Parathyroid adenoma (tissue), 2 donors: ENCODE data around the gene SLAMF6.

Experiments
- H2AFZ ChIP-seq: fragments of 300-600 bp; sonication (generic); one replicate; pipeline ENCODE4 v1.7.0; 2017; ENCODE audit warnings: antibody characterized with exemption, mild to moderate bottlenecking
- H3K27ac ChIP-seq: fragments of 300-600 bp; sonication (generic); one replicate; pipeline ENCODE4 v1.7.0; 2017
- H3K27me3 ChIP-seq: fragments of 300-600 bp; sonication (generic); one replicate; pipeline ENCODE4 v1.7.0; 2017; ENCODE audit warnings: low read length; ENCODE audit not compliant: control insufficient read depth, insufficient read depth
- H3K36me3 ChIP-seq: fragments of 300-600 bp; sonication (generic); one replicate; pipeline ENCODE4 v1.7.0; 2017; ENCODE audit warnings: low read length; ENCODE audit not compliant: control insufficient read depth, insufficient read depth
- H3K4me1 ChIP-seq: fragments of 300-600 bp; sonication (generic); one replicate; pipeline ENCODE4 v1.7.0; 2017; ENCODE audit warnings: control low read depth
- H3K4me2 ChIP-seq: fragments of 300-600 bp; sonication (generic); one replicate; pipeline ENCODE4 v1.7.0; 2017; ENCODE audit warnings: low read length
- H3K4me3 ChIP-seq: fragments of 300-600 bp; sonication (generic); one replicate; pipeline ENCODE4 v1.7.0; 2017; ENCODE audit warnings: low read depth, low read length
- H3K79me2 ChIP-seq: fragments of 300-600 bp; sonication (generic); one replicate; pipeline ENCODE4 v1.7.0; 2017; ENCODE audit warnings: control low read depth
- H3K9ac ChIP-seq: fragments of 300-600 bp; sonication (generic); one replicate; pipeline ENCODE4 v1.7.0; 2017; ENCODE audit warnings: mild to moderate bottlenecking
- H3K9me3 ChIP-seq: fragments of 300-600 bp; sonication (generic); one replicate; pipeline ENCODE4 v1.7.0; 2017; ENCODE audit warnings: low read length; ENCODE audit not compliant: control insufficient read depth
- TF ChIP-seq, protein P1 (sequence below): fragments of 300-600 bp; sonication (generic); IDR thresholded peaks from one replicate; pipeline ENCODE4 v1.7.0; 2017; ENCODE audit warnings: antibody characterized with exemption, mild to moderate bottlenecking
- donor health status: primary hyperparathyroidism.

SLAMF6 gene

DNA sequence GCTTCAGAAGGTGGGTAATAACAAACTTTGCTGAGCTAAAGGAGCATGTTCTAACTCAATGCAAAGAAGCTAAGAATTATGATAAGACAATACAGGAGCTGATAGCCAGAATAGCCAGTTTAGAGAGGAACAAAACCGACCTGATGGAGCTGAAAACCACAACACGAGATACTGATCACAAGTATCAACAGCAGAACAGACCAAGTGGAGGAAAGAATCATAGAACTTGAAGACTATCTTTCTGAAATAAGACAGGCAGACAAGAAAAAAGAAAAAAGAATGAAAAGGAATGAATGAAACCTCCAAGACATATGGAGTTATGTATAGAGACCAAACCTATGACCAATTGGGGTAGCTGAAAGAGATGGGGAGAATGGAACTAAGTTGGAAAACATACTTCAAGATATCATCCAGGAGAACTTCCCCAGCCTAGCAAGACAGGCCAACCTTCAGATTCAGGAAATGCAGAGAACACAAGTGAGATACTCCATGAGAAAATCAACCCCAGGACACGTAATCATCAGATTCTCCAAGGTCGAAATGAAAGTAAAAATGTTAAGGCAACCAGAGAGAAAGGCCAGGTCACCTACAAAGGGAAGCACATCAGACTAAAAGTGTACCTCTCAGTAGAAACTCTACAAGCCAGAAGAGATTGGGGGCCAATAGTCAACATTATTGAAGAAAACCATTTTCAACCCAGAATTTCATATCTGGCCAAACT, 35.8 kb upstream of the SLAMF6 start:
- H3K4me1 ChIP-seq = no peaks in the 10 kb centered on the region
- no peak overlapping the region for H3K9ac ChIP-seq
- H3K36me3 ChIP-seq = no peaks in the 10 kb centered on the region
- H3K4me2 ChIP-seq = no peak overlapping the region
- H3K27ac ChIP-seq = no peak overlapping the region
- no peak overlapping the region for H3K4me3 ChIP-seq
- H3K79me2 ChIP-seq = no peaks in the 10 kb centered on the region
- TF ChIP-seq, protein P1, sequence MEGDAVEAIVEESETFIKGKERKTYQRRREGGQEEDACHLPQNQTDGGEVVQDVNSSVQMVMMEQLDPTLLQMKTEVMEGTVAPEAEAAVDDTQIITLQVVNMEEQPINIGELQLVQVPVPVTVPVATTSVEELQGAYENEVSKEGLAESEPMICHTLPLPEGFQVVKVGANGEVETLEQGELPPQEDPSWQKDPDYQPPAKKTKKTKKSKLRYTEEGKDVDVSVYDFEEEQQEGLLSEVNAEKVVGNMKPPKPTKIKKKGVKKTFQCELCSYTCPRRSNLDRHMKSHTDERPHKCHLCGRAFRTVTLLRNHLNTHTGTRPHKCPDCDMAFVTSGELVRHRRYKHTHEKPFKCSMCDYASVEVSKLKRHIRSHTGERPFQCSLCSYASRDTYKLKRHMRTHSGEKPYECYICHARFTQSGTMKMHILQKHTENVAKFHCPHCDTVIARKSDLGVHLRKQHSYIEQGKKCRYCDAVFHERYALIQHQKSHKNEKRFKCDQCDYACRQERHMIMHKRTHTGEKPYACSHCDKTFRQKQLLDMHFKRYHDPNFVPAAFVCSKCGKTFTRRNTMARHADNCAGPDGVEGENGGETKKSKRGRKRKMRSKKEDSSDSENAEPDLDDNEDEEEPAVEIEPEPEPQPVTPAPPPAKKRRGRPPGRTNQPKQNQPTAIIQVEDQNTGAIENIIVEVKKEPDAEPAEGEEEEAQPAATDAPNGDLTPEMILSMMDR = no peak
- no peak overlapping the region for H2AFZ ChIP-seq
- no peaks in the 10 kb centered on the region for H3K27me3 ChIP-seq
- no peaks in the 10 kb centered on the region for H3K9me3 ChIP-seq

DNA sequence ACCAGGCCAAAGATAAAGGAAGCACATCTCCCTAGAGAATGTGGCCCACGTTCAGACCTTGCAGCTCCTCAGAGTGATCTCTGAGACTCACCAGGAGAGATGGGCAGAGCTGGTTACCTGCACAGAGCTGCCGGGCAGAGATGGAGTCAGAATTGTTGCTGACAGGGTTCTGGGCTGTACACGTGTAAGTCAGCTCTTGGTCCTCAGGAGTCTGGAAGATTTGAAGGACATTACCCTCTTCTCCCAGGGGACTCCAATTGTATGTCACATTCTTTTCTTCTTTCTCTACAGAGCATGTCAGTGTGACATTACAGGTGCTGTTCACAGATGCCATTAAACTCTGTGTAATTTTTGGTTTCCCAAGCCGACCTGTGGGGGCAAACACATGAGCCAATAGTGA, 30.7 kb upstream of the SLAMF6 start:
- Histone ChIP-seq H3K4me2 (no peak overlapping the region), H3K79me2 (no peaks in the 10 kb centered on the region), H3K27me3 (no peaks in the 10 kb centered on the region), H3K27ac (no peak overlapping the region), H3K4me3 (no peak overlapping the region), H2AFZ (no peak overlapping the region), H3K9me3 (no peaks in the 10 kb centered on the region), H3K9ac (no peak overlapping the region), H3K36me3 (no peaks in the 10 kb centered on the region), H3K4me1 (no peaks in the 10 kb centered on the region)
- TF ChIP-seq, protein P1 = no peak

DNA sequence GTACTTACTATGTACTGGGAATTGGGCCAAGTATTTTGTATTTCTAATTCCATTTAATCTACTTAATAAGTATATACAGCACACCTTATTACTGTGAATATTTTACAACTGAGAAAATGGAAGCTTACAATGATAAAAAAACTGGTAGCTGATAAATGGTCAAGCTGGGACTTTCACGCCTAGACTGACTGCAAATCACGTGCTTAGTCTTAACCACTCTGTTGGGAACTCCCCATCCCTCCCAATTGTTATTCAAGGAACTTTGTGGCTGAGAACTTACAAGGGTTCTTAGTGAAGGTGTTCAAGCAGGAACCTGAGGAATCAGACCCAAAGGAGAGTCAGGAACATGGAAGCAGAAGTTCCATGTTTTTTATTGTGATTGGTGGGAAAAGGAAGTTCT, 29.4 kb upstream of the SLAMF6 start:
- no peak overlapping the region for H2AFZ ChIP-seq
- no peaks in the 10 kb centered on the region for H3K79me2 ChIP-seq
- H3K9me3 ChIP-seq = no peaks in the 10 kb centered on the region
- no peak overlapping the region for H3K9ac ChIP-seq
- no peaks in the 10 kb centered on the region for H3K27me3 ChIP-seq
- H3K4me3 ChIP-seq = no peak overlapping the region
- H3K36me3 ChIP-seq = no peaks in the 10 kb centered on the region
- TF ChIP-seq, protein P1 = no peak
- no peak overlapping the region for H3K4me2 ChIP-seq
- H3K27ac ChIP-seq = no peak overlapping the region
- no peaks in the 10 kb centered on the region for H3K4me1 ChIP-seq

DNA sequence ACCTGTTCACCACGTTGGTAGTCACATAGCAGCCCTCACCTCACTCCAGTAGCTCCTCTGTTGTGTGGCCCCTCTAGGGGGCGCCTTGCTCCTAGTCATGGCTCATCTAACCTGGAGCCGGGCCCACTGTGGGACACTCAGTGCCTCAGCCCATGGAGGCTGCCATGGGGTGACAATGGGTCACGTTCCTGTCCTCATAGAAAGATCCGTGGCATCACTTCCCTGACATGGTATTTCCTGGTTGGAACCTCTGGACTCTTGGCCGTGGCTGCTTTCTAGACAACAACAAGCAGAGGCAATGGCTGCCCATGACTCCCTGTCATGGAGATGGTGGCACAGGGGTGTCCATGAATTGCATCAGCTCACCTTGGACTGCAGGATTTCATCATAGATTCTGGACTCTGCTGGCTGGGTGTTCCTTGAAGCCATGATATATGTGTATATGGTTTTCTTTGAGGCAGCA, 27.5 kb upstream of the SLAMF6 start:
- Histone ChIP-seq H3K9ac (no peak overlapping the region), H3K4me1 (no peaks in the 10 kb centered on the region), H3K27me3 (no peaks in the 10 kb centered on the region), H3K36me3 (no peaks in the 10 kb centered on the region), H3K4me3 (no peak overlapping the region), H2AFZ (no peak overlapping the region), H3K27ac (no peak overlapping the region), H3K9me3 (no peaks in the 10 kb centered on the region), H3K79me2 (no peaks in the 10 kb centered on the region), H3K4me2 (no peak overlapping the region)
- TF ChIP-seq, protein P1 = no peak

DNA sequence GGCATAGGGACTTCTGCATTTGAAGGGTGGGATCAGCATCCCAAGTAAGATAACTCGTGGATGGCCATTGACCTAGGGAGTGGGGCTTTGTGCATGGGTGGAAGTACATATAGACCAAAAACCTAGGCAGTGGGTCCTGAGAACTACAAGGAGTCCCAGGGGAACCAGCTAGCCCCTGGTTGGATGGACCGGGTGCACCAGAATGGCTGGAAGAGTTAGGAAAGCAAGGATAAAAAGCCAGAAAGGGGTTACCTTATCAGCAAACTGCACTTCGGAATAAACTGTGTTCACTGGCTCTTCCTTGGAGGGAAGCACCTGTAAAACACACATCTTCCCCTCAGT, 26.6 kb upstream of the SLAMF6 start:
- Histone ChIP-seq H3K36me3 (no peaks in the 10 kb centered on the region), H3K4me3 (no peak overlapping the region), H3K9ac (no peak overlapping the region), H2AFZ (no peak overlapping the region), H3K4me1 (no peaks in the 10 kb centered on the region), H3K79me2 (no peaks in the 10 kb centered on the region), H3K27ac (no peak overlapping the region), H3K9me3 (no peaks in the 10 kb centered on the region), H3K27me3 (no peaks in the 10 kb centered on the region), H3K4me2 (no peak overlapping the region)
- TF ChIP-seq, protein P1 = no peak
